H54 (cell line): ENCODE results near the gene LY9.

Experiments
- DNase-seq: peaks from one replicate; pipeline ENCODE4 v3.0.0; 2011; ENCODE audit warnings: low spot score, mixed read lengths; ENCODE audit not compliant: insufficient read length
- FAIRE-seq: peaks from 3 replicates; lab custom pipeline; 2011; peaks lifted over from hg19 to GRCh38; lab: Jason Lieb, UNC
- POLR2A ChIP-seq: IDR thresholded peaks from 2 replicates; pipeline ENCODE4 v1.6.1; 2011; ENCODE audit warnings: low read depth, mild to moderate bottlenecking, low read length

LY9 gene

DNA sequence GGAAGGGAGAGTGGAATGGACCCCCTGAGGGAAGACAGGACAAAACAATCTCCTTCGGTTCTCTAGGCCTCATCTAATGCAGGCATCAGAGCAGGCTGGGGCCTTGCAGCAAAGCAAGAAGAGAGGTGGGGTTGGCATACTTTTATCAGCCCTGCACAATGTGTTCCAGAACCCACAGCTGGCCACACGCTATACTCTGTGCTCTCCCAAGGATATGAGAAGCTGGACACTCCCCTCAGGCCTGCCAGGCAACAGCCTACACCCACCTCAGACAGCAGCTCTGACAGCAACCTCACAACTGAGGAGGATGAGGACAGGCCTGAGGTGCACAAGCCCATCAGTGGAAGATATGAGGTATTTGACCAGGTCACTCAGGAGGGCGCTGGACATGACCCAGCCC, 27.3 kb downstream of the LY9 start:
- FAIRE-seq = no peak
- DNase-seq = no peak
- no peak for TF ChIP-seq POLR2A

DNA sequence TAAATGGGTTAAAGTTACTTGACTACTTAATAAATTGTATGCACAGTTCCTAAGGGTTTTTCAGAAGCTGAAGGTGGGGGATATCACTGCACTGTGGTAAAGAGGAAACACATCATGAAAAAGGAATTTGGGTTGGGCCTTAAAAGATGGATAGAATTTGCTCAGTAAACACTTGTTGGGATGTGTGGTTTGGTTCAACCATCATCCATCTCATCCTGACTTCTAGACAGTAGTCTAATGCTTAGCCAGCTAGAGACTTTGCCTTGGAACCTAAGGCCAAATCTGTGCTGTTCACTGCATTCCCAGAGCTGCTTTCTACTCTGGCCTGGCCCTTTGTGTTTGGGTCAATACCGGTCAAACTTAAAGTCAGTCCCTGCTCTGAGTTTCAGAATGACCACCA, 30.6 kb downstream of the LY9 start:
- DNase-seq (peak; percentile 38), FAIRE-seq (no peak)
- TF ChIP-seq POLR2A = no peak

DNA sequence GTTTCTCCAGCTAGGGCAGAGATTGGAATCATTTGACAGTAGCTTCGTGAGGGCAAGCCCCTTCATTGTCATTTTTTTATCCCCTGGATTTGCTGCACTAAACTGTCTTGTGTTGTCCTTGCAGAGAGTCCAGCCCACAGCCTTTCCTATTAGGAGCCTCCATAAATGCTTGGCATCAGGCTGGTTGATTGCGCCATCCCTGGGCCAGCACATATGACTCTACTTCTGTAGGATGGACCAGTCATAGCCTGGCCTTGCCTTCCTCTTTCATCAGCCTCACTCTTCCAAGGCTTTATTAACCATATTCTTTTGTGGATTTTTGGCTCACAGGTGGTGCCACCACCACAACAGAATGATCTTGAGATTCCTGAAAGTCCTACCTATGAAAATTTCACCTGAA, 31.4 kb downstream of the LY9 start:
- FAIRE-seq (no peak), DNase-seq (no peak)
- TF ChIP-seq POLR2A = no peak

DNA sequence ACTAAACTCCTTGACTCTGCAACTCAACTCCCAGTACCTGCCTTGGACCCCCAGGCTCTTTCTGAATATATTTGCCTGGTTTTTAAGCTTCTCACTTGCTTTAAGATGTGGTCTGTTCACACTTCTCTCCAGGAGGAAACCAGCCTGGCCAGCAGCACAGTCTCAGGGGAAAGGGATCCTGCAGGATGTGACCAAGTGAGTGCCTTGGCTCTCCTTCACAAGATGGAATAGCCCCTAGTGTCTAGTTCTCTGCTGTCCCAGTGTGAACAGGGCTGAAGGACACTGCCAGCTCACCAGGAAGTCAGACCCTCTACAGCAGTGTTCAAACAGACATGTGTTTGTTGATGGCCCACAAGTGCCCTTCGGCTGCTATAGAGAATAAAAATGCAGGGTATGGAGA, 33.8 kb downstream of the LY9 start:
- FAIRE-seq = no peak

DNA sequence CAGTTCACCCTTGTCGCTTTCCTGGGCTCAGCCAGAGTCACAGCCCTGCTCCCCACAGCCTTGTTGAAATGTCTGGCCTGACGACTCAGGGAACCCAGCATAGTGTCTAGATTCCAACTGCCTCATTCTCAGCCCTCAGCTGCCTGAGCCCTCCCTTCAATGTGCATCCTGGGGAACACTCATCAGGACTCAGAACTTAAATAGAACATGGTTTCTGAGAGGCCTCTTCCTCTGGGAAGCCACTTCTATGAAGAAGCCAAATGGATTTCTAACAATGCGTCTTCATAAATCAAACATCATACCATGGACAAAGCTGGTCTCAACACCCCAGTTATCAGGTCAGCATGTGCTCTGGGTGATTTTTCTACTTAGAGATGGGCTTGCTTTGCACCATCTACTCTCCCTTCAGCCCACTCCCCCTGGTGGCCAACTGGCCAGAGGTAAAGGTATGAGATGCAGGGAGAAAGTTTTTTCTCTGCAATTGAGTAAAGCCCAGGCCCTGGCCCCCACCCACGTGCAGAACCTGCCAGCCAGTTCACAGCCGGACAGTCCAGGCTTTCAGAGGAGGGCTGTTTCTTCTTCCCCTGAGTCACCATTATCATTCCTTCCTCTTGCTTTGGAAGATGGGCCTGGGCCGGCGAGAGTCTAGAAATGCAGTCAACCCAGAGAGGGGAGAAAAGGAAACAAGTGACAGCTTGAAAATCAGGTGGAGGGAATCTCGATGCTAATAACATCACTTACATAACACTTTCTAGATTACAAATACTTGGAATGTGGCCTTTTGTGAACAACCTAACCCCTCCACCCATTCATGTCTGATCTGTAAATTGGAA, 34.6 kb downstream of the LY9 start:
- DNase-seq = peak; percentile 18
- no peak for FAIRE-seq
- no peak for TF ChIP-seq POLR2A

More for the DNA sequence above, 33.8 kb downstream of the LY9 start:
- TF ChIP-seq POLR2A = no peak
- no peak for DNase-seq

DNA sequence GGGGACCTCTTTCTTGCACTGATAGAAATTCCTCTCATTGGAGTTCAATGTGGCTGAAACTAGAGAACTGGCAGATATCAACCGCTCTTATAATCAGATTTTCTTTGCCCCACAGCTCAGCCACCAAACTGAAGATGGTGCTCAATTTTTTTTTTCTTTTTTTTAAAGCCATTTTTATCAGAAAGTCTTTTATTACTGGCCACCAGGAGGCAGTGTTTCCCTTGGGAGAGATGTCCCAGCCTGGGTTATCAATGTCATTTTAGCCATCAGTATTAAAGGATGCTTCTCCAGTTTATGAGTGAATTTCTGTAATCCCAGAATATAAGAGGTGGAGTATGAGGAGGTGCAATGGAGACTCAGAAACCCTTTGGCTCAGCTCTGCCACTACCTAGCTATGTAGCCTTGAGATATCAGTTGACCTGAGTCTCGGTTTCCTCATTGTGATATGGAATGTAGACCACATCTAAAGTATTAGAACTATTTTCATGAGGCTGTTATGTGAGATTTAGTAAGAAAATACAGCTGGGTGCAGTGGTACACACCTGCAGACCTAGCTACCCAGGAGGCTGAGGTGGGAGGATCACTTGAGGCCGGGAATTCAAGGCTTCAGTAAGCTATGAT, 39.1 kb downstream of the LY9 start:
- FAIRE-seq (no peak), DNase-seq (no peak)
- no peak for TF ChIP-seq POLR2A

DNA sequence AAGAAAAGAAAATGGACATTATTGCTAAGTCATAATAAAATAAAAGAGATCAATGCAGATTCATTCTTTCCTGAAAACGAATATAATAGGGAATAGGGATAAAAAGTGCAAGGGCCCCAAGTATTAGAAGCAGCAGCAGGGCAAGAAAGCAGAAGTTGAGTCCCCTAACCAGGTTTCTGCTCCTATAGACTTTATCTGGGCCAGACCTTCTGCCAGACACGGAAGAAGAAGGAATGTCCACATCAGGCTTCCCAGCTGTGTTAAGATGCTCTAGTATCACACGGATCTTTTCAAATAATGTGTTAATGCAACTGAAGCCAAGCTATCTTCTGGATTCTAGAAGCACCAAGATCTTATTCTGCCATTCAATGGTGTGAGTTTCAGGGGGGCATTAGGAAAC, 39.8 kb downstream of the LY9 start:
- no peak for DNase-seq
- no peak for TF ChIP-seq POLR2A
- no peak for FAIRE-seq

DNA sequence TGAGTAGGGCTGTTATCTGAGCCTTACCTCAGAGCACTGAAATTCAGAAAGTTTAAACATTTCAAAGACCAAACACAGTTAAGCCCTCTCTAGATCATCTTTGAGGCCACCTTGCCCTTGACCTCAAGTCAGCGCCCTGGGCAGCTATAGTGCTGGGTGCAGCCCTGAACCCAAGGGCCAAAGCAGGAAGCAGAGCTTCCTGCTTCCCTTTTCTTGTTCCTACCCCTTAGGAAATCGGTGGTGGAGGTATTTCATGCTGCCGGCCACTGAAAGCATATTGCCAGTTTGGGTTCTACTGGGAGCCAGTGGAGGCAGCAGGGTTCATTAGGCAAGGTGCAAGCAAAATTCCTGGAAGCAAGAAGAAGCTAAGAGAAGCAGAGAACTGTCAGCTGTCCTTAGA, 40.6 kb downstream of the LY9 start:
- FAIRE-seq = no peak

DNA sequence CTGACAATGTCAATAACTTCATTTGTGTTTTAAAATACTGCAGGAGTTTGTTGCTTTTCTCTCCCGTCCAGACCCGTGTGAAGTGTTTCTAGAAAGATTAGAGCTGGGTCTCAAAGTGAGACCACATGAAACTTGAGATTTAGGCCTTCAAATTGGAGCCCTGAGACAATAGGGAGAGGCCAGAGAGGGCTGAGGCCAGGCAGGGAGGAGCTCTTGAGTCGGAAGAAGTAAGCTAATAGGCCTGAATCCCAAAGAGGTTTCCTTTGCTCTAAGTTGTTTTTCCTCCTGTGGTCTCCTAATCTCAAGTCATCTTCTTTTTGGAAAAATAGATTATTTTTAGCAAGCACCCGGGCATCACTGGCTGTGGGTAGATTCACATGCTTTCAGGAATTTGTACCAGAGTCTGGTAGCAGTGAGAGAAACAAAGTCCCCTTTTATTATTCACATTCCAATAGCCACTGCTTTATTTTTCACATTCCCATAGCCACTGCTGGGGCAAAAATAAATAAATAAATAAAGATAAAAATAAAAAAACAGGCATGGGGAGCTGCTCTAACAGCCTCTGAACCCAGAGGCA, 41.1 kb downstream of the LY9 start:
- TF ChIP-seq POLR2A = no peak
- DNase-seq (no peak), FAIRE-seq (no peak)

More for the DNA sequence above, 40.6 kb downstream of the LY9 start:
- DNase-seq = no peak
- TF ChIP-seq POLR2A = no peak

DNA sequence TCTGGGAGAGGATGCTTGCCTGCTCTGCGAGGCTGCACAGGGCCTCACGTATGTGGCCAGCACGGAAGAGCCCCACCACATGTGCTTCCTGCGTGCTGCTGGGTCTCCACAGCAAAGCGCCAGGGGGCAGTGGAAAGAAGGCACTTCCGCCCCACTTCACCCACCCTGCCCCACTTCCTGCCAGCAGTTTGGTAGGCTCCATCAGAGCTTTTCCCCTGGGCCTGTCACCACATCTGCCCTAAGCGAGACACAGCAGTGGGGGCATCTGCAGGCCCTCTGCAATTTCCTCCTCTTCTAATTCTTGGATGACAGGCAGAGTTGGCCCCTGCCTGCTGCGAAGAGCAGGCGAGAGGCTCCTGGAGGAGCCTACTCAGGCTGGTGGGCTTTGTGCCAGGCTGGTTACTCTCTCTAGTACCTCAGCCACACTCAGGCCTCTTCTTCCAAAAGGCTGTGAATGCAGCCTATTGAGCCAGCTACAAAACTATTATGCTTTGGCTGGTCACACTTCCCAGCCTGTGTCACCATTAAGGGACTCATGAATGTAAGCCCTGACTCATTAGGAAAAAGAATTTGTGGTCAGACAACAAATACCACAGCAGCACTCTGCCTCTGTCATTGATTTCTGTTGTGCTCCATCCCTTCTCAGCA, 41.7 kb downstream of the LY9 start:
- no peak for TF ChIP-seq POLR2A
- FAIRE-seq (no peak), DNase-seq (no peak)

DNA sequence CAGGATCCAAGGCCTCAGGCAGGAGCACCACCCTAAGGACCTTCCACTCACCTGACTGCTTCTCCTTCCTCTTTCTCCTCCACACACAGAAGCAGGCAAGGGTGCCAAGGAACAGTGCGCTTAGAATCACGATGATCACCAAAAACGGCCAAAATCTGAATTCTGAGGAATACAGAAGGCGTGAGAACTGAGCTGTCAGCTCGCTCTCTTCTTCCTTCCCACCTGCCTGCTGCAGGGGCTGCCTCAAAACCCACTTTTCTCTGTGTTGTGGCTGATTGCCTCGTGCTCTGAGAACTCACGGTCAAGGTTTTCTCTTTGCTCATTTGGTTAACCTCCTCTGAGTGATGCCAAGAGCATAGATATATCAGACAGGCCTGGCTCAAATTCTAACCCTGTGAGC, 42.9 kb downstream of the LY9 start:
- TF ChIP-seq POLR2A = no peak
- FAIRE-seq (no peak), DNase-seq (no peak)

DNA sequence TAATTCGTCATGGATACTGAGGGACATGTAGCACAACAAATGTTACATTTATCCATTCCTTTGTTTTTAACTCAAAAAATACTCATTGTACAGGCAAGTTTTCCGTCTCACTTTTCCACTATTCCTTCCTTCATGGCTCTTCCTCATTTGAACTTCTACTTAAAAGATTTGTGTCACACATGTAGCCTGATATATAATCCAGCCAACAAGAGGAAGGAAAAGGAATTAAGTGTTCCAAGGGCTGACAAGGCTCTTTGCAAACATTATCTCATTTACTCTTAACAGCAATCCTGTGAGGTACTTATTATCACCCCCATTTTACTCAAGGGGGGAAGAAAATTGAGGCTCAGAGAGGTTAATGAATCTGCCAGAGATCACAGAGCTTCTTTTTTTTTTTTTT, 43.8 kb downstream of the LY9 start:
- DNase-seq (no peak), FAIRE-seq (no peak)
- no peak for TF ChIP-seq POLR2A

DNA sequence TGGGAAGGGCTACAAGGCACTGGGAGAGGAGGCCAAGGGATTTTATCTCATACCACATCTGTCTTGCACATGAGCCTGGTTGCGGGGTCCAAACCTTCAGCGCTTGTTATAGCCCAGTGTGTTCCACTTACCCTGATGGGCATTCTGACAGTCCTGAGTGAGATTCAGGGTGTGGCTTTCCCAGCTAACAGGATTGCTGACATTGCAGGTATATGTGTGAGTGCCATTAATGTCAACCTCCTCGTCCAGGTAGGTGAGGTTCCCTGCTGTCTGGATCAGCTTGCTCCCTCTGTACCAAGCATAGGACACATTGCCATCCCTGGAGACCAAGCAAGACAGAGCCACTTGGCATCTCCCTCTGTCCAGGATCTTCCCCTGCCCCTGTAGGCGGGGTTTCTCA, 45.1 kb downstream of the LY9 start:
- no peak for TF ChIP-seq POLR2A
- DNase-seq (no peak), FAIRE-seq (no peak)

DNA sequence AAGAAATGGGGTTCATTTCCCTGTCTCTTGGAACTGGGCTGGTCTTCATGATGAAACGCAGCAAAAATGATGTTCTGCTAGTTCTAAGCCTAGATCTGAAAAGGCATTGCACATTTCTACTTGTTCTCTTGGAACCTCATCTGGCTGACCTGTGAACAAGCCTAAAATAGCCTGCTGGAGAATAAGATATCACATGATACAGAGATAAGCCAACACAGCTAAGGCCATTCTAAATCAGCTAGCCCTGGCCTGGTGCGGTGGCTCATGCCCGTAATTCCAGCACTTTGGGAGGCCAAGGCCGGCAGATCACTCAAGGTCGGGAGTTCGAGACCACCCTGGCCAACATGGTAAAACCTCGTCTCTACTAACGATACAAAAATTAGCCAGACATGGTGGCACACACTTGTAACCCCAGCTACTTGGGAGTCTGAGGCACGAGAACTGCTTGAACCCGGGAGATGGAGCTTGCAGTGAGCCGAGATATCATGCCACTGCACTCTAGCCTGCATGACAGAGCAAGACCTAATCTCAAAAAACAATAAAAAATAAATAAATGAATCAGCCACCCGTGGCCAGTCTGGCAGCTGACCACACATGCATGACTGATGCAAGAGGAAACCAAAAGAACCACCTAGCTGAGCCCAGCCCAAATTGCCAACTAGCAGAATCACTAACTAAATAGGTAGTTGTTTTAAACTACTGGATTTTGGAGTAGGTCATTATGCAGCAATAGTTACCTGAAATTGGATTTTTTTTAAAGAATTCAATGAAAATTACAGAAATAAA, 48.7 kb downstream of the LY9 start:
- FAIRE-seq (no peak), DNase-seq (no peak)
- TF ChIP-seq POLR2A = no peak
